GM18517 (cell line): ENCODE measurements around the gene HAUS7.

Experiments used
- ATAC-seq: cut with Tn5 transposase; IDR thresholded peaks from one replicate; pipeline ENCODE4 v1.9.1; 2021; ENCODE audit warnings: mild to moderate bottlenecking, moderate library complexity; ENCODE audit not compliant: unreplicated experiment

Gene HAUS7

DNA sequence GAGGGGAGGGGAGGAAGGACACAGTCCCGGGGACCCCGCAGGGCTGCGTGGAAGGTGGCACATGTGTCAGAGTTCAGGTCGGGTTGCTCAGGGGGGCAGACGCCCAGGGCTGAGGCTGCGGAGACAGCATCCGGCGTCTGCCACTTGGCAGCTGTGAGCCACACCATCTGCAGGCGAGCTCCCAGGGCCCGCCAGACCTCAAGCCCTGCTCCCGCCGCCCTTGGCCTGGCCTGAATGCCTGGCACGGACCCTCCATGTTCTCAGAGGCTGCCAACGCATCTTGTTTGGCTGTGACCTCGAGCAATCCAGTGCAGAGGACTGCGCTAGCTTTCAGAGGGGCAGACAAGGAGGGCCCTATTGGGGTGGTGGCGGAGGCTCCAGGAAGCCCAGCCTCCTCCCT lies 29.5 kb upstream of the HAUS7 start:
- no peak for ATAC-seq

DNA sequence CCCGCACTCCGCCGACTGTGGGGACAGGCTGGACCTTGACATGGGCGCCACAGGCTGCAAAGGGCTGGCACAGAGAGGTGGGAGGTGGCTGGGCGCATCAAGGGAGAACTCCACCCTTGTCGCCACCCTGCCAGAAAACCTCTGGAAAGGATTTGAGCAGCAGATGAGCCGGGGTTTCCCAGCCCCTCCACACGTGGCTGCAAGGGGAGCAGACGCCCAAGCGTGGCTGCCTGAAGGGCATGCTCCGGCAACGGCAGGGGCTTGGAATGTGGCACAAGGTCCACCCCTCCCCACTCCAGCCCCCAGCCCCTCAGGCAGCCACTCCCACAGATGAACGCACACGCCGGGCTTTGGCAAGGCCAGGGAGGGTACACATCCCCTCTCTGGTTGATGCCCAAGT lies 29.0 kb upstream of the HAUS7 start:
- no peak for ATAC-seq

DNA sequence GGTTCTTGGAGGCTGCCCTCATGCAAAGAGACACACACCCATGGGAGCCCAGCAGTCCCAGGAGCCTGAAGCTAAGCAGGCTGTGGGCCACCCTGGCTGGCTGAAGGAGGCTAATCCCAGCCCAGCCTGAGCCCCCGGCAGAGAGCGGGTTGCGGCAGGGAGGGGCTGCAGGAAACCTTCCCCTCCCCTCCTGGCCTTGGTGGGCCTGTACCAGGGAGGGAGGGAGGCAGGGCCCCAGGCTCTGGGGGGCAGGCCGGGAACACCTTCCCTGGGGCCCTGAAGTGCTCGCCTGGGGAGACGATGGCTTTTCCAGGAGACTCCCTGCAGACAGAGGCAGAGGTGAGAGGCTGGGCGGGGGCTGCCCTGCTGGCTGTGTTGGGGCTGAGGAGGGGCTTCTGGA lies 28.1 kb upstream of the HAUS7 start:
- ATAC-seq = no peak

DNA sequence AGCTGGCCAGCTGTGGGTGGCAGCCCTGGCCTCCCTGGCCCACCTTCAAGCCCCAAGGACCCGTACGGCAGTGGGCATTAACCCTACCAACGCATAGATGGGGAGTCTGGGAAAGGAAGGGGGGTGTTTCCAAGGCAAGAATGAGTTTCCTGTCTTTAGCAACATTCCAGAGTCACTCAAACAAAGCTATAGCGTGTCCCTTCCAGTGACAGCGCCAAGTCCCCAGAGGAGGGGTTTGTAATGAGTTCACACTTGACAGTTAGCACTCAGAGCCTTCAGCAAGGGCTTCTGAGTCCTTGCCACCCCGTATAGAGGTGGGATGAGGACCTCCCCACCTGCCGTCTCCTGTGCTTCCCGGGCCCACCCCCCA lies 26.2 kb upstream of the HAUS7 start:
- ATAC-seq = no peak

DNA sequence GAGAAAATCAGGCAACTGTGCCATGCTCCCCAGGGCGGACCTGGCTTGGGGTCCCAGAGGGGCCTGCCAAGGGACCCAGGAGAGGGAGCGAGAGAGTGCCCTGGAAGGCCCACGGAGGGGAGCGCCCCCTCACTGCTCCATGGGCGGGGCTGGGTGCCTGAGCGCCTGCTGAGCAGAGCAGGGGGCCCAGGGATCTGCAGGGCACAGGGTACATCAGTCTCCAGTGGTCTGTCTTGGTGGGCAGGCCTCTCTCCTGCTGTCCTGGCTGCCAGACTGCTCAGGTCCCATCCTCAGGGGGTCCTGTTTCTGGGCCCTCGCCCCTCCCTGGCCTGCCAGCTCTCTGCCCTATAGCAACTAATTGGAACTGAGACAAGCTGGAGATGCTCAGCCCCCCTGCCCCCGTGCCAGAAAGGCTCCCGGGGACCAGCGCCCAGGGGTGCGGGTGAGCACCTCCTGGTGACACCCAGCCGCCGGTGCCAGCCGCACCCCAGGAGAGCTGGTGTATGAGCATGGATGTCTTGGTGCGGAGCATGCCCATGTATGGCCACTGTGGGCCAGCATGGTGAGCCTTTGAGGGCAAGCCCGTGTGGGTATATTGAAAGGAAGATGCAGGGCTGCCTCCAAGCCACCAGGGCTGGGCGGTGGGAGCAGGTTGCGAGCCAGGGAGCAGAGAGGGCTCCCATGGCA lies 25.7 kb upstream of the HAUS7 start:
- ATAC-seq = no peak

DNA sequence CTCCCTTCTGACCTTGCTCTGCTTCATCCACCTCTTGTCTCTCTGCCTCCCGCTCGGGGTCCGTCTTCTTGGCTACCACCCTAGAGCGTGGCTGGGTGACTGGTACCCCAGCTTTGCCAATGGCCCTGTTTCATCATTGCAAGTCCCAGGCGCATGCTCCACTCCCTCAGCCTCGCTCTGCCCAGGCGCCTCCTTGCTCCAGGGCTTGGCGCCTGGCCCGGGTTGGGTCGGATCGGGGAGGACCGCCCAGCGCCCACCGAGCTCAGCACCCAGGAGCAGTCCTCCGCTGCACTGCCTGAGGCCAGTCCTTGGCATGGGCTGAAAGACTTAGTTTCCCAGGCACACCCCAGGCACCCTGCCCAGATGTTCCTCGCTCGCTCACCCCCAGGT lies 25.0 kb upstream of the HAUS7 start:
- no peak for ATAC-seq

DNA sequence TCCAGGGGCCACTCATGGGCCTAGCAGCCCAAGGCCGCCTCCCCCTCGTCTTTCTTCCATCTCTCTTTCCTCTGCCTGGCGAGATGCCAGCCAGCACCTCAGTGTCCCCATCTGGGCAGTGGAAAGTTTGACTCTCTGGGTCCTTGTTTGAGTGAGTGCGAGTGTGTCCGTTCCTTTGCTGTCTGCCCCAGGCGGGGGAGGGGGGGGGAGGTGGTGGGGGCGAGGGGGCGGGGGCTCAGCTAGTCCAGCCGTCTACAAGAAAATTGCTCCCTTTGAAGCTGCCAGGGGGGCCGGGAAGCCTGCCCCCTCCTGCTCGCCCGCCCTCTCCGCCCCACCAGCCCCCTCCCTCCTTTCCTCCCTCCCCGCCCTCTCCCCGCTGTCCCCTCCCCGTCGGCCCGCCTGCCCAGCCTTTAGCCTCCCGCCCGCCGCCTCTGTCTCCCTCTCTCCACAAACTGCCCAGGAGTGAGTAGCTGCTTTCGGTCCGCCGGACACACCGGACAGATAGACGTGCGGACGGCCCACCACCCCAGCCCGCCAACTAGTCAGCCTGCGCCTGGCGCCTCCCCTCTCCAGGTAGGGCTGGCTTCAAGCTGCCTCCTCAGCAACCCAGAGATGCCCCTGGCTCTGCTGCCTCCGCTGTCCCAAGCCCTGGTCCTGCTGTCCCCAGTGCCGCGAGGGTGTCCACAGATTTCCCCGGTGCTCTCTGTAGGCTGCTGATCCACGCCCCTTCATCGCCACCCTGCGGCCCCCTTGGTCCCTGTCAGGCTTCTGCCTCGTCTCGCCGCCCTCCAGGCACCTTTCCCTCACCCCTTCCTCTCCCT lies 24.4 kb upstream of the HAUS7 start, which contains the start of gene BGN:
Gene BGN (plus strand): TSS at position 440 of the 821 bp plus-strand sequence. CDS start 9,652 bp downstream, outside the sequence.
- ATAC-seq = no peak

DNA sequence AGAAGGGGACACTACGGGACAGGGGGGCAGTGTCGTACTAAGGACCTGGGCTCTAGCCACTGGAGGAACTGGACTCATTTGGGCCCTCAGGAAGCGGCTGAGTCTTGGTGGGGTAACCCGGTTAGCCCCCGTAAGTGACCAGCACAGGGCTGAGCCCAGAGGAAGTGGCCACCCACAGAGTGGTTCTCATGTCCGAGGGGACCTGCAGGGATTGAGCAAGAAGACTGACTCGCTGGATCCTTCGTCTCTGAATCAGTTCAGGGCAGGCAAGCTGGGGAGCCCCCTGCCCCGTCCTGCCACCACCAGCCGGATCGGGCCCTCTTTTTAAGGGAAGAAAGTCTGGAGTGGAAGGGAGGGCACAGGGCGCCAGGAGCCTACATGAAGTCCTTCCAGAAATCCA lies 23.7 kb upstream of the HAUS7 start:
- ATAC-seq = no peak

DNA sequence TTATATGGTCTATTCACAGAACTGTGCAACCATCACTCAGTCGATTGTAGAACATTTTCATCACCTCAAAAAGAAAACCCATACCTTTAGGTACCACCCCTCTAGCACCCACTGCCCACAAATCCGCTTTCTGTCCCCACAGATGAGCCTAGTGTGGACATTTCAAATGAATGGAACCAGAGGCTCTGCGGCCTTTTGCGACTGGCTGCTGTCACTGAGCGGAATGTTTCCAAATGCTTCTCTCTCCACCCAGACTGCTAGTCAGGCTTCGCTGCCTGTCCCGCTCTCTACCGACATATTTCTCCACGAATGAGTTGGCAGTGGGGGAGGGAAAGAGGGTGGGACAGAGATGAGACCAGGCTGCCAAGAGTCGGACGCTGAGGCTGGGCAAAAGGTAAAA lies 22.7 kb upstream of the HAUS7 start:
- ATAC-seq = no peak

DNA sequence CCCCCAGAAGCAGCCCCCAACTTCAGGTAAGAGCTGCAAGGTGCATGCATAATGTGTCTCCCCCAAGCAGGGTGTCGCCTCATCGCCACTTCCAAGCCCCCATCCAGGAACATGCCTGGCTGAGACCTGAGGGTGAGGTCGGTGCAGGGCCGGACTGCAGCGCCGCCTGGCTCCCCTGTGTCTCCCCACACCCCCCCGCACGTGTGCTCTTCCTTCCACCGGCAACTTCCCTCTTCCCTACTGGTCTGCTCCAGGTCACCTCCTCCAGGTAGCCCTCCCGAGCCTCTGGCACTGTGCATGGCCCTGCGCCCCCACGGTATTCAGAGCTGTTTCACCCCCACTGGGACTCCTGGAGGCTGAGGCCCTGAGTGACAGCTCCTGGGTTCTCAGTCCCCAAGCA lies 22.2 kb upstream of the HAUS7 start:
- no peak for ATAC-seq

DNA sequence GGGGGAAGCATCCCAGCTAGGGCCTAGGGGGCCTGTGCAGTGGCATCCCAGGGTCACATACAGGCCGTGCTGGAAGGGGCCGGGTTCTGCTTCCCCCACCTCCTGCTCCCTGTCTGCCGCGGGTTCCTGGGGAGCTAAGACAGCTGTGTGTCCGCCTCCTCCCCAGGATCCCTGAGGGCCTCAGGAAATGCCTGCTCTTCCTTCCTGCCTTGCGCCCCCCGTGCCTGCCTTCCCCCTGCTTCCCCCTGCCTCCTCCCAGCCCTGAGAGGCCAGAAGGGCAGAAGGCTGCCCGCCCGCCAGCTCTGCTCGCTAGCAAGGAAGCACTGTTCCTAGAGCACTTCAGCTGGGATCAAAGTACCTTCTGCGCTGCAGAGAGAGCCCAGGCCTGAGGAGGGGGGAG lies 21.5 kb upstream of the HAUS7 start:
- ATAC-seq = no peak

DNA sequence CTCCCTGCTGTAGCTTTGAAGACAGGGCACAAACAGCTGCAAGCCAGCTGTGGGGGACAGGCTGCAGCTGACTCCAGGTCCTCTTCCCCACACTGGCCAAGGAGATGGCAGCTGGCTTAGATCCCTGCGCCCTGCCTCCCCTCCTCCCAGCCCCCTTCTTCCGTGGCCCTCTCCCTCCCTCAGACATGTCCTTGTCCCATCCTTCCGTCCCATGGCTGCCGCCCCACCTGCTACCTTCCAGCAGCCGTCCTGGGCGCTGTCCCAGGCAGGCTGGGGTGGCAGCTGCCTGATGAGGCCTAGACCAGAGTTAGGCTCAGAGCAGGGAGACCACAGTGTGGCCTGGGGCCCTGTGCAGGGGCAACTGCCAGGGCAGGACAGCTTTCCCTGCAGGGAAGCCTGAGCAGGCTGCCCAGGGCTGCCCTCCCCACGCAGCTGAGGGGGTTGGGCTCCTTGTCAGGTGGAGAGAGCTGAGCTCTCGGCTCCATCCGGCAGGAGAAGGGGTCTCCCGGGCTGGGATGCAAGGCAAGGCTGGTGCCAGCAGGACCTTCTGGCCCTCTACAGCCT lies 21.1 kb upstream of the HAUS7 start:
- no peak for ATAC-seq

DNA sequence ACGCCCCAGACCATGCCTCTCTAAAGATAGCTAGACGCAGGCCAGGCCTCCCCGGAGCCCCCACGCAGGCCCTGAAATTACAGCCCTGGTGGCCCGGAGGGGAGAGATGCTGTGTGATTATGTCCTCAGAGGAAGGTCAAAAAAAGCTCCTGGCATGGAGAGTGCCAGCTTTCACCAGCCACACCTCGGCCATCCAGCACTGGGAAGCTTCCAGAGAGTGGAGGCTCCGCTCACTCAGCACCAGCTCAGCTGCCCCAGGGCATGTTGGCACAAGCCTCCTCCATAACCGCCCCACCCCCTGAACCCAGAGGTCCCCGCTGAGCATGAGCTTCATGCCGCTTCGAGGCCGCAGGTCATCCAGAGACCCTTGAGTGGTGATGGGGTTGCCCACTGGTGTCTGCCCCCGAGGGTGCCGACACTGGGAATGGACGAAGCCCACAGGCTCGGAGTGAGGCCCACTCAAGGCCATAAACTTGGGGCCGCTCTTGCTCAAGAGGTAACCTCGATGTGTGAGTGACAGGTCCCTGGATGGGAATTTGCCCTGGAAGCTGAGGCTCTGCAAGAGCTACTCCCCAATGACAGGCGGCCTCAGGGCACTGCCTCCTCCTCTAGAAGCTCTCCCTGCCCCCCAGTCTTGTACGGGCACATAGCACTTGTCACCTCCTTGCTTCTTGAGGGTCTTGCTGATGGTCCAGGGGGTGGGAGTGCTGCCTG lies 20.0 kb upstream of the HAUS7 start:
- no peak for ATAC-seq

DNA sequence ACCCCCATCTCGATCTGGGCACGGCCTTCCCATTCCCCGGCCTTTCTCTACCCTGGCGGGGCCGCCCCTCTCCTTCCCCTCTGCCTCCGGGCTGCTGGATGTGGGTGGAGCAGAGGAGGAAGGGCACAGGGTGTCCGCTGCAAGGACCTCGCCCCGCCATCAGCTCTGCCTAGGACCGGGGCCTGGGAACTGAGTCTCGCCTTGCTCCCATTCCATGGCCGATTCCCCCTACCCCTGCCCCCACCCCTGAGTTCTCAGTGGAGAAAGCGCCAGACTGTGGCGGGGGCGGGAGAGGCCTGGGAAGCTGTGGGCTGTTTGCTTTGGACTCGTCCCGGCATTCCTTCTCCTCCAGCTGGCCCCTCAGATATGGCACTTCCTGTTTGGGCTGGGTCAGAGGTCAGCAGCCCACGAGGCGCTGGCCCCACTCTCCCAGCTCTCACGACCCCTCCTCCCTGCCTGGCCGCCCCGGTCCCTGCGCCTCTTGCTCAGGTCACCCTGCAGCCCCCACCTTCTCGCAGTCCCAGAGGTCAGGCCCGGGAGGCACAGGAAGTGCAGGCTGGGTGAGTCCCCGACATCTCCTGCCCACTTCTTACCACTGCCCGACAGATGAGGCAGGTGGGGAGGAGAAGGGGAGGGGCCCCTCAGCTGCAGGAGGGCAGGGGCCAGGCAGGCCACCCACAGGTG lies 18.0 kb upstream of the HAUS7 start:
- no peak for ATAC-seq

DNA sequence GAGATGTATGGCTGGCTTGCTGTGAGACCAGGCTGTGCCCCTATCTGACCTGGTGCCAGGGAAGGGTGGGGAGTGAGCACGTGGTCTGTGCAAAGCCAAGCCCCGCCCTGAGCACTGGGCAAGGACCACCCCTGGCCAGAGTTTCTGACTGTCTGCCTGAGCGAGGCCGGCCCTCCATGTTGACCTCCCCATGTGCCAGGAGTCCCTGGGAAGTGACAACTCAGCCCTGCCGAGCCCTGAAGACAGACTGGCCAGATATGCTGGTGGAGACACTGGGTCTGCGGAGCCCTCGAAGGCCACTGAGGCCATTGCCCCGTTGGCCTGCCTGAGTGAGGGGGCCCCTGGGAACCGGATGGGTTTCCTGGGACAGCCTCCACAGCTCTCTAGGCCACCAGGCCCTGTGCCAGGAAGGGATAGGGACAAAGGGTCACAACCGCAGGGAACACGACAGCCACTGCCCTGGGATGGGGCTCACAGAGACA lies 17.3 kb upstream of the HAUS7 start:
- no peak for ATAC-seq

DNA sequence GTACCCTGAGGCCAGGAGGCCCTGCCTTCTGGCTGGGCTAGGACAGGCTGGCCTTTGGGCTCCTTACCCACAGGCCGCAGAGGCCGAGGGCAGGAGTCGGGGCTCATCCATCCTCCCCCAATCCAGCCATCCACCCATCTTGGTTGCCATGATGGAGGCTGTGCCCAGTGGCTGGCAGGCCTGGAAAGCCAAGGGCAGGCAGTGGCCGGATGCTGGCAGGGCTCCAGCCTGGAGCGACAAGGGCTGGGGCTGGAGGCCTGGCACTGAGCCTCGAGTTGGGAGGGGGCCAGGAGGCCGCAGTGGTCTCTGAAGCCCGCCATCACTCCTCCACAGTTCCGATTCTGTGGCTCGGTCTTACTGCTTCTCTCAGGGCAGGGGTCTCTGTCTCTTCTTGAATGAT lies 15.8 kb upstream of the HAUS7 start:
- no peak for ATAC-seq

DNA sequence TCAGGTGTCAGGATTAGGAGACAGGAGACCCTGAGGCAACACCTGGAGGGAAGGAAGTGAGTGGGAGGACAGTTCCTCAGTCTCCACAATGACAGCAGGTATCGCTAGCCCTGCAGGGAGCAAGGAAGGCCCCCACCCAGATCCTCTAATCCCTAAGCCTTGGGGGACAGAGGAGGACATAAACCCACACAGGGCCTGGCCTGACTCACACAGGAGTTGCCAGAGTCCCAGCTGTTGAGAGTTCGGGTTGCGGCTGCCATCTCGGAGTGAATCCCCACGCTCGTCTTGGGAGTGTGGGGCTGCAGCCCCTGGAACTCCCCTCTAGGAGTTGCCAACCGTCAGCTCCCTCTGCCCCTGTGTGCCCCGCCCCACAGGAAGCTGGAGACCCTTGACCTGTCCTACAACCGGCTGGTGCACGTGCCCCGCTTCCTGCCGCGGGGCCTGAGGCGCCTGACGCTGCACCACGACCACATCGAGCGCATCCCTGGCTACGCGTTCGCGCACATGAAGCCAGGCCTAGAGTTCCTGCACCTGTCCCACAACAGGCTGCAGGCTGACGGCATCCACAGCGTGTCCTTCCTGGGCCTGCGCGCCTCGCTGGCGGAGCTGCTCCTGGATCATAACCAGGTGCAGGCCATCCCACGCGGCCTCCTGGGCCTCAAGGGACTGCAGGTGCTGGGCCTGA lies 15.2 kb upstream of the HAUS7 start:
- no peak for ATAC-seq

DNA sequence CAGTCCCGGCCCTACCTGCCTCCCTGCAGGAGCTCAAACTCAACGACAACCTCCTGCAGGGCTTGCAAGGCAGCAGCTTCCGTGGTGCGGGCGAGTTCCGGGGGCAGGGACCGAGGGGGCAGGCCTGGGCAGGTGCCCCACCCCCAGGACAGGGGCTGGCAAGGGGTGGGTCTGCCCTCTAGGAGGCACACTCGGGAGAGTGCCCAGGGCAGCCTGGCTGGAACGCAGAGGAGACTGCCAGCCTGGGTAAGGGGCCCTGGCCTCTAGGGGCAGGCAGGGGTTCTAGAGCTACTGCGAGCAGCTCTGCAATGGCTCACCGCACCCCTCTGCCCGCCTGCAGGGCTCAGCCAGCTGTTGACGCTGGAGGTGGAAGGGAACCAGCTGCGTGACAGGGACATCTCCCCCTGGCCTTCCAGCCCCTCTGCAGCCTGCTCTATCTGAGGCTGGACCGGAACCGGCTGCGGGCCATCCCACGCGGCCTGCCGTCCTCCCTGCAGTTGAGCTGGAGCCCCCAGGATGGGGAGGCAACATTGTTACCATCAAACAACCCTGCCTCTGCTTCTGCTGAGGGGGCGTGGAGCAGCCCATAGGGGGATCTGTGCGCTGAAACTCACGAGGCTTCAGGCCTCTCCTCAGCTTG lies 12.1 kb upstream of the HAUS7 start:
- no peak for ATAC-seq

DNA sequence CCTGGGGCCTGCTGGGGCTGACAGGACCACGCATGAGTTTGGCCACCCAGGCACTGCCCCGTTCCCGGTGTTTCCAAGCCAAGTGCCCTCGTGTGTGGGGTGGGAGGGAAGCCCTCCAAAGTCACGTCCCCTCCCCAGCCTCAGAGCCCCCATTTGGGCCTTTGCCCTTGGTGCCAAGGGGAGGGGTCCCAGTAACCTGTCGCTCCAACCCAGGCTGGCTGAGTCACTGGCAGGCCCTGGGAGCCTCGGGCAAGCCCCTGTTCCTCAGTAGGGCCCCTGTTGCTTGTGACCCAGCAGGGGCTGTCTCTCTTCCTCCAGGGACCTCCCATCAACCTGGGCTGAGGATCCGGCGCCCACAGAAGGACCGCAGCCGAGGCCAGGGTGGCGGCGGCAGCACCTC lies 10.7 kb upstream of the HAUS7 start:
- ATAC-seq = no peak

DNA sequence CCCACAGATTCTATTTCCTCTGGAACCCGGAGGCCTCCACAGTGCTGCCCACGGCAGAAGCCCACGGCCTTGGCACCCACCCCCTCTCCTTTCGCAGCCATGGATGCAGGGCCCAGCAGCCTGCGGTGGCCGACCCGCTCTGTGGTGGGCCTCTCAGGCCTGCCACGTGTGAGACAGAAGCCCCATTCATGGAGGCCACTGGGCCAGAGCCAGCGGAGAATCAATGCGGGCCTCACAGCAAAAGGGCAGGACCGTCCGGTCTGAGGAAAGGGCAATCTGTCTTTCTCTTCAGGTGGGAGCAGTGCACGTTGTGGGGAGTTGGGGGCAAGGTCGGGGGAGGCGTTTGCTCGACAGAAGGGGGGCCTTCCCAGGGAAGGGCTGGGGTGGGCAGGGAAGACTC lies 8.4 kb upstream of the HAUS7 start:
- no peak for ATAC-seq
